GM21619 (cell line): ENCODE results near the gene NPVF.
A peak's percentile ranks its signal among the peaks of the same experiment; 100 is the strongest.

Experiments used
- ATAC-seq: cut with Tn5 transposase; IDR thresholded peaks from one replicate; pipeline ENCODE4 v1.9.1; 2021; ENCODE audit not compliant: unreplicated experiment

NPVF gene

GRCh38 chr7:25235471-25235870 is 7.2 kb upstream of the NPVF start:
- ATAC-seq: no peak

- ATAC-seq: no peak
These were observed 6.0 kb upstream of the NPVF start for GRCh38 chr7:25234336-25234735.

- no peak for ATAC-seq
These were observed 5.1 kb downstream of the NPVF start for GRCh38 chr7:25223206-25223605.

GRCh38 chr7:25222666-25223065 is 5.6 kb downstream of the NPVF start:
- ATAC-seq: no peak

GRCh38 chr7:25221009-25221408 is 7.3 kb downstream of the NPVF start:
- no peak for ATAC-seq

- ATAC-seq: no peak
These were observed 10.1 kb downstream of the NPVF start for GRCh38 chr7:25218191-25218590.

- ATAC-seq: no peak
These were observed 11.4 kb downstream of the NPVF start for GRCh38 chr7:25216837-25217236.

GRCh38 chr7:25215694-25216335 is 12.5 kb downstream of the NPVF start:
- ATAC-seq: no peak

- no peak for ATAC-seq
These were observed 19.6 kb downstream of the NPVF start for GRCh38 chr7:25208525-25209221.

GRCh38 chr7:25207887-25208286 is 20.4 kb downstream of the NPVF start:
- ATAC-seq: no peak

GRCh38 chr7:25206765-25207164 is 21.5 kb downstream of the NPVF start:
- ATAC-seq: no peak

GRCh38 chr7:25196132-25196896 is 32.0 kb downstream of the NPVF start:
- no peak for ATAC-seq

GRCh38 chr7:25194036-25194435 is 34.2 kb downstream of the NPVF start:
- ATAC-seq: no peak

GRCh38 chr7:25192043-25192442 is 36.2 kb downstream of the NPVF start:
- ATAC-seq: no peak

GRCh38 chr7:25189197-25189596 is 39.1 kb downstream of the NPVF start:
- ATAC-seq: no peak

- ATAC-seq: no peak
These were observed 40.4 kb downstream of the NPVF start for GRCh38 chr7:25187932-25188331.

GRCh38 chr7:25186436-25186835 is 41.9 kb downstream of the NPVF start:
- no peak for ATAC-seq

GRCh38 chr7:25181532-25181931 is 46.8 kb downstream of the NPVF start:
- no peak for ATAC-seq

GRCh38 chr7:25180946-25181345 is 47.3 kb downstream of the NPVF start:
- no peak for ATAC-seq

- peak; percentile 23 for ATAC-seq
These were observed 47.7 kb downstream of the NPVF start for GRCh38 chr7:25180592-25180923.

GRCh38 chr7:25179771-25180591 is 48.3 kb downstream of the NPVF start:
- ATAC-seq: peak; percentile 96
